Measurements from ENCODE around the gene PEX16. TPM values are rescaled to one million over a fixed set of nuclear protein-coding genes. Genes with fewer than 3 reads are reported as not detected.
A peak's percentile ranks its signal among the peaks of the same experiment; 100 is the strongest.

Gene PEX16
- total RNA-seq (10 to 100 TPM; 29.2 to 36.7 (median 33.7) TPM), polyA plus RNA-seq (10 to 100 TPM; 41.6 to 50.1 (median 46.1) TPM)
- long read RNA-seq, donor 1, transcript PEX16-202 (11 exons, 1,335 nt): major isoform, 9 of 9 reads
- long read RNA-seq, donor 1, partial matches to known transcripts: 0 of 9 reads
- long read RNA-seq, donor 1, other reads (novel, unspliced or antisense): 0 of 9 reads
- long read RNA-seq, donor 2, transcript PEX16-202 (11 exons, 1,335 nt): major isoform, 10 of 10 reads
- long read RNA-seq, donor 2, partial matches to known transcripts: 0 of 10 reads
- long read RNA-seq, donor 2, other reads (novel, unspliced or antisense): 0 of 10 reads

DNA sequence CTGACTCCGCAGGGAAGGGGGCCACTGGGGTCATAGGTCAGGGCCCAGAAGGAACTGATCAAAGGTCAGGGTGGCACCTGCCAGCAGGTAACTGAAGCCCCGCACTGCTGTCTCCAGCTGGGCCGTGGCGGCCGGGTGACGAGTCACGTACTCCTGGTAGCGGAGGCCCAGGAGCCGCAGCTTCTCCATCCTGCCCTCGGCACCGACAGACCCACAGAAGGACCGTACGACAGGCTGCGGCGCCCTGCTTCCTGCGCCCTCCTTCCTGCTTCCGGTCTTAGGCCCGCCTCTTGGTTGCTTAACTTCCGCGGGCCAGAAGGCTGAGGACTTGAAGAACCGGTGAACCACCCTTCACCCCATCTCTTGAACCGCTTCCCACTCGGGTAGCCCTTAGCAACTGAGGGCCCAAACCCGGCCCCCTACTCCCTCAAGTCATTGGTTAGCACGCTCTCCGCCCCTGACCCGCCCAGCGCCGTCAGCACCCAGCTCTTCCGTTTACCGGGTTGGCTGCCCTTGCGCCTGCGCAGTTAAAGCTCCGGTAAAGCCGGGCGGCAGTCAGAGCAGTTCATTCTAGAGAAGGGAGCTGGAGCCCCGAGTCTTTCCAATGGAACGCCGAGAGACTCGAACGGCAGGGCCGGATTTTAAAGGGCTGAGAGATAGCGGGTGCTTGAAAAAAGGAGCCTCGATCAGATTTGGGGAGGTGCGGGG lies at the start of gene PEX16:
TSS of gene PEX16 (minus strand) at position 255 of the 708 bp plus-strand sequence. CDS start at position 189, 66 bp downstream.
- intact Hi-C loops (cut with DNase I; ENCODE audit: low total_unique reads): loop anchor here (5.0 kb wide), 1 partner anchor 75 kb away; no protein-coding TSS in a partner anchor
- Histone ChIP-seq H3K4me3 (peak within 1 kb of the TSS; percentile 59 to 98 (median 80)), H3K4me1 (peaks cover 20 to 84% (median 44%) of the 10 kb centered on the region in 6 donors), H3K27me3 (replicated peaks in 1 of 7) (peaks cover 0 to 22% (median 13%) of the 10 kb centered on the region in 7 donors), H3K9me3 (no peaks in the 10 kb centered on the region), H3K27ac (peak within 1 kb of the TSS; percentile 80 to 96 (median 93)), H3K36me3 (peaks cover 0 to 36% (median 30%) of the 10 kb centered on the region in 6 donors)
- TF ChIP-seq, protein P1, sequence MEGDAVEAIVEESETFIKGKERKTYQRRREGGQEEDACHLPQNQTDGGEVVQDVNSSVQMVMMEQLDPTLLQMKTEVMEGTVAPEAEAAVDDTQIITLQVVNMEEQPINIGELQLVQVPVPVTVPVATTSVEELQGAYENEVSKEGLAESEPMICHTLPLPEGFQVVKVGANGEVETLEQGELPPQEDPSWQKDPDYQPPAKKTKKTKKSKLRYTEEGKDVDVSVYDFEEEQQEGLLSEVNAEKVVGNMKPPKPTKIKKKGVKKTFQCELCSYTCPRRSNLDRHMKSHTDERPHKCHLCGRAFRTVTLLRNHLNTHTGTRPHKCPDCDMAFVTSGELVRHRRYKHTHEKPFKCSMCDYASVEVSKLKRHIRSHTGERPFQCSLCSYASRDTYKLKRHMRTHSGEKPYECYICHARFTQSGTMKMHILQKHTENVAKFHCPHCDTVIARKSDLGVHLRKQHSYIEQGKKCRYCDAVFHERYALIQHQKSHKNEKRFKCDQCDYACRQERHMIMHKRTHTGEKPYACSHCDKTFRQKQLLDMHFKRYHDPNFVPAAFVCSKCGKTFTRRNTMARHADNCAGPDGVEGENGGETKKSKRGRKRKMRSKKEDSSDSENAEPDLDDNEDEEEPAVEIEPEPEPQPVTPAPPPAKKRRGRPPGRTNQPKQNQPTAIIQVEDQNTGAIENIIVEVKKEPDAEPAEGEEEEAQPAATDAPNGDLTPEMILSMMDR (IDR thresholded peaks at IDR 0.05 in 8 of 11, conservative IDR thresholded peaks at IDR 0.05 in 3 of 11): peak in 2 of 11 experiments; percentile 4 to 20
- TF ChIP-seq POLR2AphosphoS5 (IDR thresholded peaks at IDR 0.05) (peak; percentile 96 to 98 (median 97)), POLR2A (IDR thresholded peaks at IDR 0.05) (peak in 2 of 3 donors; percentile 11 to 38)
- WGBS, 5 donors: 0 to 1% (median 0%) methylated on average over 21 to 45 of the region's 45 CpGs
- peak; percentile 98 for DNase-seq

DNA sequence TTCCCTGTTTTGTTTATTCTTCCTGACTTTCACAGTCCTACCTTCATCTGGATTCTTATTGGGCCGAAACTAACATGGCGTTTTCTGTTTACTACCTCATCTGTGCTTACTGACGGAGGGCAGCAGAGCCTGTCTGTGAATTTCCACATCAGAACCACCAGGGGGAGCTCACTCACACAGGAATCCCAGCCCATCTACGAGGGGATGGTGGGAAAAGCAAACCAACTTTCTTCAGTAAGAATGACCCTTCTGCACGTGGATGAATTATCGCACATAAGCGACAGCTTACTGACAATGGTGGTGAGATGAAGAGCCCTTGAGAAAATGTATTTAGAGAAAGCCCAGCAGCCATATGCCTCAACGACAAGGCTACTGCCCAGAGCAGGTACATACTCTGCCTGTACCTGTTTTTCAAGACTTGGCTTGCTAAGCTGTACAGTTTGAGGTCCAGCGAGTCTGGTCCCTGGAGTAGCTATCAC lies 47.3 kb upstream of the PEX16 start:
- no peaks in the 10 kb centered on the region for H3K9me3 ChIP-seq
- peak overlapping the region in 4 of 8 donors; percentile 4 to 43 (median 11) for H3K27ac ChIP-seq
- WGBS, 5 donors: 27 to 33% (median 30%) methylated on average over 9 of the region's 9 CpGs
- no peak overlapping the region for H3K4me3 ChIP-seq
- DNase-seq: no peak
- no peaks in the 10 kb centered on the region for H3K27me3 ChIP-seq (replicated peaks in 1 of 7)
- intact Hi-C loops (cut with DNase I; ENCODE audit: low total_unique reads): loop anchor here (10.0 kb wide), 1 partner anchor 350 kb away; no protein-coding TSS in a partner anchor
- peaks cover 0 to 13% (median 2%) of the 10 kb centered on the region in 6 donors for H3K4me1 ChIP-seq
- peaks cover 0 to 100% (median 44%) of the 10 kb centered on the region in 6 donors for H3K36me3 ChIP-seq
- TF ChIP-seq POLR2A (IDR thresholded peaks at IDR 0.05): no peak
- TF ChIP-seq POLR2AphosphoS5 (IDR thresholded peaks at IDR 0.05): peak in 1 of 3 donors; percentile 59
- TF ChIP-seq, protein P1 (IDR thresholded peaks at IDR 0.05 in 8 of 11, conservative IDR thresholded peaks at IDR 0.05 in 3 of 11): peak; percentile 81 to 93 (median 89)

DNA sequence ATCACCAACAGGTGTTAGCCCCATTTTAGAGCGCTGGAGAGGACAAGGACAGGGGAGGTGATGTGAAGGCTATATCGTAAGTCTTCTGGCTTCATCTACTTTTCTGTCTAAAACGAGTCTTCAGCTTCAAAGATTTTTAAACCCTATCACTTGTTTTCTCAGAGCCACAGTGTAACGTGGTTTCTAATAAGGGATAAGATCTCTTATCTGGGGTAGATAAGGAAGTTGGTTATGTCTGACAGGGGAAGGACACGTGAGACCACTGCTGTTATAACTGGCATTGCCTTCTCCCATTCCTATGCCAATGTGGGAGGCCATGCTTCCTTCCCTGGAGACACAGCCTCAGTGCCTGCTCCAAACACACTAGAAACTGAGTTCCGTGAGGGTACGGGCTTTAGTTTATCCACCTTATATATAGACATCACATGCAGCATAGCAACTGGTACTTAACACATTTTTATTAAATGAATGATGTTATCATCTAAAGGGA lies 44.1 kb upstream of the PEX16 start:
- no peak overlapping the region for H3K27ac ChIP-seq
- intact Hi-C loops (cut with DNase I; ENCODE audit: low total_unique reads): loop anchor here (10.0 kb wide), 1 partner anchor 353 kb away; no protein-coding TSS in a partner anchor
- no peak for DNase-seq
- H3K27me3 ChIP-seq (replicated peaks in 1 of 7): no peaks in the 10 kb centered on the region
- no peak overlapping the region for H3K4me3 ChIP-seq
- TF ChIP-seq POLR2AphosphoS5 (IDR thresholded peaks at IDR 0.05): no peak
- TF ChIP-seq, protein P1 (IDR thresholded peaks at IDR 0.05 in 8 of 11, conservative IDR thresholded peaks at IDR 0.05 in 3 of 11): no peak
- no peak for TF ChIP-seq POLR2A (IDR thresholded peaks at IDR 0.05)
- peaks cover 0 to 13% (median 2%) of the 10 kb centered on the region in 6 donors for H3K4me1 ChIP-seq
- peaks cover 0 to 79% (median 14%) of the 10 kb centered on the region in 6 donors for H3K36me3 ChIP-seq
- H3K9me3 ChIP-seq: no peaks in the 10 kb centered on the region
- WGBS, 5 donors: 65 to 80% (median 72%) methylated on average over 7 of the region's 7 CpGs

Data from spleen (tissue), 13 donors.